Karpas-422 (cell line): ENCODE data around the gene TTLL4. TPM values are rescaled to one million over a fixed set of nuclear protein-coding genes. Genes with fewer than 3 reads are reported as not detected.

Source experiments
- DNase-seq: peaks from one replicate; pipeline ENCODE4 v3.0.0-alpha.2; 2015
- H2AFZ ChIP-seq: fragments of 200-600 bp; sonication (generic); 2 replicates; pipeline ENCODE4 v1.6.1; 2014; ENCODE audit warnings: antibody characterized with exemption, low read length, mixed read lengths
- H3K27ac ChIP-seq: fragments of 200-600 bp; sonication (generic); 2 replicates; pipeline ENCODE4 v1.5.1; 2014; ENCODE audit warnings: mild to moderate bottlenecking, low read length, moderate library complexity
- H3K27me3 ChIP-seq: fragments of 200-600 bp; sonication (generic); 2 replicates; pipeline ENCODE4 v1.6.1; 2014; ENCODE audit warnings: low read length, mixed read lengths
- H3K36me3 ChIP-seq: fragments of 200-600 bp; sonication (generic); 2 replicates; pipeline ENCODE4 v1.6.1; 2014; ENCODE audit warnings: low read length, mixed read lengths; ENCODE audit not compliant: insufficient read depth
- H3K4me1 ChIP-seq: fragments of 200-600 bp; sonication (generic); 2 replicates; pipeline ENCODE4 v1.6.1; 2014; ENCODE audit warnings: mild to moderate bottlenecking, low read length, mixed read lengths
- H3K4me2 ChIP-seq: fragments of 200-600 bp; sonication (generic); 2 replicates; pipeline ENCODE4 v1.6.1; 2014; ENCODE audit warnings: low read length, low read depth, mild to moderate bottlenecking; ENCODE audit not compliant: poor library complexity, severe bottlenecking
- H3K4me3 ChIP-seq: fragments of 200-600 bp; sonication (generic); 2 replicates; pipeline ENCODE4 v1.5.1; 2014; ENCODE audit warnings: mild to moderate bottlenecking, antibody characterized with exemption, low read length, mixed read lengths
- H3K79me2 ChIP-seq: fragments of 200-600 bp; sonication (generic); 2 replicates; pipeline ENCODE4 v1.6.1; 2014; ENCODE audit warnings: mild to moderate bottlenecking, low read length, mixed read lengths
- H3K9ac ChIP-seq: fragments of 200-600 bp; sonication (generic); 2 replicates; pipeline ENCODE4 v1.6.0; 2014; ENCODE audit warnings: low read length
- H3K9me2 ChIP-seq: fragments of 200-600 bp; sonication (generic), shearing (Covaris generic); replicated peaks from 2 replicates; pipeline ENCODE4 v1.6.0; 2014; ENCODE audit warnings: mild to moderate bottlenecking, low read length, moderate library complexity; ENCODE audit not compliant: insufficient read depth
- H3K9me3 ChIP-seq: fragments of 300-700, 200-600 bp; sonication (generic); 2 replicates; pipeline ENCODE4 v1.6.1; 2014; ENCODE audit warnings: low read length, mixed read lengths
- H4K20me1 ChIP-seq: fragments of 200-600 bp; sonication (generic); 2 replicates; pipeline ENCODE4 v1.6.1; 2014; ENCODE audit warnings: mild to moderate bottlenecking, antibody characterized with exemption, low read length, low read depth; ENCODE audit not compliant: insufficient read depth
- total RNA-seq: library from RNA; depleted of rRNA; stranded (reverse); fragments of >200 nt; shearing (Covaris generic); gene quantifications from 2 replicates; pipeline ENCODE4 v1.2.3, GENCODE V29; 2014; ENCODE audit warnings: low replicate concordance

TTLL4 gene
- total RNA-seq, 1 experiment from 2014 or later = 37.2 TPM

GRCh38 chr2:218788529-218789255 is 78.1 kb downstream of the TTLL4 start:
- no peaks in the 10 kb centered on the region for H3K27me3 ChIP-seq
- H3K4me2 ChIP-seq = no peak overlapping the region
- no peaks in the 10 kb centered on the region for H3K79me2 ChIP-seq
- H3K4me3 ChIP-seq = no peak overlapping the region
- no peak overlapping the region for H3K9ac ChIP-seq
- H3K9me2 ChIP-seq = no peaks in the 10 kb centered on the region
- no peaks in the 10 kb centered on the region for H4K20me1 ChIP-seq
- no peak overlapping the region for H3K27ac ChIP-seq
- H3K9me3 ChIP-seq = no peaks in the 10 kb centered on the region
- DNase-seq = no peak
- H3K4me1 ChIP-seq = no peaks in the 10 kb centered on the region
- H3K36me3 ChIP-seq = no peaks in the 10 kb centered on the region
- no peak overlapping the region for H2AFZ ChIP-seq

GRCh38 chr2:218792433-218792832 is 81.8 kb downstream of the TTLL4 start:
- Histone ChIP-seq H2AFZ (no peak overlapping the region), H3K4me3 (no peak overlapping the region), H4K20me1 (no peaks in the 10 kb centered on the region), H3K9ac (no peak overlapping the region), H3K4me2 (no peak overlapping the region), H3K27ac (no peak overlapping the region), H3K9me2 (no peaks in the 10 kb centered on the region), H3K27me3 (no peaks in the 10 kb centered on the region), H3K79me2 (no peaks in the 10 kb centered on the region), H3K9me3 (no peaks in the 10 kb centered on the region), H3K36me3 (no peaks in the 10 kb centered on the region), H3K4me1 (no peaks in the 10 kb centered on the region)
- DNase-seq = no peak

GRCh38 chr2:218796691-218797090 is 86.1 kb downstream of the TTLL4 start:
- Histone ChIP-seq H3K27ac (no peak overlapping the region), H3K9me3 (no peaks in the 10 kb centered on the region), H3K4me2 (no peak overlapping the region), H3K9ac (no peak overlapping the region), H2AFZ (no peak overlapping the region), H3K36me3 (no peaks in the 10 kb centered on the region), H4K20me1 (no peaks in the 10 kb centered on the region), H3K27me3 (no peaks in the 10 kb centered on the region), H3K4me1 (no peaks in the 10 kb centered on the region), H3K4me3 (no peak overlapping the region), H3K79me2 (no peaks in the 10 kb centered on the region), H3K9me2 (no peaks in the 10 kb centered on the region)
- DNase-seq = no peak

- Histone ChIP-seq H3K4me1 (peaks cover 4% of the 10 kb centered on the region; the same call in 1 of the 2 replicates), H3K9me2 (no peaks in the 10 kb centered on the region), H3K79me2 (no peaks in the 10 kb centered on the region), H3K9ac (no peak overlapping the region), H4K20me1 (no peaks in the 10 kb centered on the region), H3K4me3 (no peak overlapping the region), H3K36me3 (no peaks in the 10 kb centered on the region), H3K4me2 (no peak overlapping the region), H2AFZ (no peak overlapping the region), H3K9me3 (no peaks in the 10 kb centered on the region), H3K27me3 (no peaks in the 10 kb centered on the region), H3K27ac (no peak overlapping the region)
- DNase-seq = no peak
These were observed 88.3 kb downstream of the TTLL4 start for GRCh38 chr2:218798767-218799504.

- H3K27me3 ChIP-seq = no peaks in the 10 kb centered on the region
- no peaks in the 10 kb centered on the region for H4K20me1 ChIP-seq
These were observed 89.4 kb downstream of the TTLL4 start for GRCh38 chr2:218799990-218800389.

GRCh38 chr2:218802386-218802994 is 91.9 kb downstream of the TTLL4 start:
- no peak overlapping the region for H3K4me2 ChIP-seq
- H3K4me1 ChIP-seq = peaks cover 11% of the 10 kb centered on the region
- no peak overlapping the region for H3K4me3 ChIP-seq
- H3K9me3 ChIP-seq = peaks cover 6% of the 10 kb centered on the region; the same call in 1 of the 2 replicates
- H4K20me1 ChIP-seq = no peaks in the 10 kb centered on the region
- DNase-seq = no peak
- no peak overlapping the region for H2AFZ ChIP-seq
- no peaks in the 10 kb centered on the region for H3K79me2 ChIP-seq
- no peaks in the 10 kb centered on the region for H3K27me3 ChIP-seq
- H3K9ac ChIP-seq = no peak overlapping the region
- H3K27ac ChIP-seq = no peak overlapping the region
- H3K36me3 ChIP-seq = no peaks in the 10 kb centered on the region
- H3K9me2 ChIP-seq = no peaks in the 10 kb centered on the region

More at GRCh38 chr2:218799990-218800389, 89.4 kb downstream of the TTLL4 start:
- H3K4me3 ChIP-seq = no peak overlapping the region
- H3K4me1 ChIP-seq = peaks cover 4% of the 10 kb centered on the region; the same call in 1 of the 2 replicates
- no peaks in the 10 kb centered on the region for H3K36me3 ChIP-seq
- H3K79me2 ChIP-seq = no peaks in the 10 kb centered on the region
- no peak overlapping the region for H3K27ac ChIP-seq
- H2AFZ ChIP-seq = no peak overlapping the region
- no peak overlapping the region for H3K4me2 ChIP-seq
- DNase-seq = no peak
- H3K9me2 ChIP-seq = no peaks in the 10 kb centered on the region
- no peak overlapping the region for H3K9ac ChIP-seq
- H3K9me3 ChIP-seq = peaks cover 6% of the 10 kb centered on the region; the same call in 1 of the 2 replicates

GRCh38 chr2:218804817-218805216 is 94.2 kb downstream of the TTLL4 start:
- Histone ChIP-seq H3K4me1 (peaks cover 11% of the 10 kb centered on the region), H3K79me2 (no peaks in the 10 kb centered on the region), H2AFZ (no peak overlapping the region), H3K4me2 (no peak overlapping the region), H3K27me3 (no peaks in the 10 kb centered on the region), H3K9ac (no peak overlapping the region), H3K9me2 (no peaks in the 10 kb centered on the region), H3K9me3 (peaks cover 6% of the 10 kb centered on the region; the same call in 1 of the 2 replicates), H3K27ac (no peak overlapping the region), H4K20me1 (no peaks in the 10 kb centered on the region), H3K36me3 (no peaks in the 10 kb centered on the region), H3K4me3 (no peak overlapping the region)
- no peak for DNase-seq
